Measurements from ENCODE around the gene CCNO.

CCNO gene

GRCh38 chr5:55222985-55223811, 10.2 kb downstream of the CCNO start:
- no peak for DNase-seq

- no peak for DNase-seq
Observed at GRCh38 chr5:55222092-55222984, 11.1 kb downstream of the CCNO start.

GRCh38 chr5:55220433-55221185, 12.8 kb downstream of the CCNO start:
- no peak for DNase-seq

- DNase-seq: no peak
Observed at GRCh38 chr5:55219770-55220169, 13.6 kb downstream of the CCNO start.

GRCh38 chr5:55218967-55219366, 14.4 kb downstream of the CCNO start:
- no peak for DNase-seq

GRCh38 chr5:55211184-55211874, 22.1 kb downstream of the CCNO start:
- no peak for DNase-seq

GRCh38 chr5:55205001-55205400, 28.4 kb downstream of the CCNO start:
- no peak for DNase-seq

- DNase-seq: no peak
Observed at GRCh38 chr5:55191165-55191564, 42.2 kb downstream of the CCNO start.

- DNase-seq: no peak
Observed at GRCh38 chr5:55188656-55189540, 44.5 kb downstream of the CCNO start.

GRCh38 chr5:55187370-55187769, 46.0 kb downstream of the CCNO start:
- no peak for DNase-seq
